SW 1271 (cell line): Measurements from ENCODE around the gene ASTN1.

Experiments used
- DNase-seq, 2 experiments: peaks; one replicate each; lab custom pipeline; 2025; lab: John Stamatoyannopoulos, UW

ASTN1 gene

GRCh38 chr1:177164380-177165068, at the start of gene ASTN1:
Gene ASTN1, minus strand, starts transcription at chr1:177164712. Its CDS starts 36 bp downstream, at chr1:177164676.
- no peak for DNase-seq

- no peak for DNase-seq
Measured at GRCh38 chr1:177211231-177211630, 46.7 kb upstream of the ASTN1 start.

GRCh38 chr1:177210071-177210470, 45.6 kb upstream of the ASTN1 start:
- no peak for DNase-seq

DNA sequence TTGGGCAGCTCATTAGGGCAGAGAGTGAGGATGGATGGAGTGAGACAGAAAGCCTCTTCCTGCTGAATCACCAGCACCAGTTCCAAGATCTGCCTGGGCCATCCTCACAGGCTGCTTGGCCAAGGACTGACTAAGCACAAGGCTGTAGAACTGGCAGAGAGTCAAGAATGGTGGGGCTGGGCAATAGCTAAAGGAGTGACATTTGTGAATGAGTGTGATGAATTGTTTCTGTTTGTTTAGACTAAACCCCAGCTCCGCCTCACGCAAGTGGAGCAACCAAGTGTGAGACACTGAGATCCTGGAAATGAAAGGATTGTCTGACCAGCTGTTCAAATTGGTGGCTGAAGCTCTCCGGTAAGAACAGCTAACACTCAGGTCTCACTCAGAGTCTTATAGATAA, 44.8 kb upstream of the ASTN1 start:
- DNase-seq = peak in 1 of 2 experiments; percentile 37

DNA sequence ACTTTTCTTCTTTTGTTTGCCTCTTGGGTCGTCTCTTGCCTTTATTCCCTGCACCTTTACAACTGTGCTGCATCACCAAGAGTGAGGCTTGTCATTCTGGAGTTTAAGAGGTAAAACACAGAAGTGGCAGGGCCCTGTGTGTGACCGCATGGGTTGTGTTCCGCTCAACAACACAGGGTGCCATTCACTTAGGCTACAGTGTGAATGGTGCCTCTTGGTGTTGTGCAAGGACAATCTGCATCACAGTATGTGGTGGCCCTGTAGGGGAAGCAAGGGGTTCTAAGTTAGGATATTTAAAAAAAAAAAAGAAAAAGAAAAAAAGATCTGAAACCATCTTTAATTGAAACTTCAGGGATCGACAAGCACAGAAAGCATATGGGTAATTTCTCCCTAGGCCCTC, 44.4 kb upstream of the ASTN1 start:
- no peak for DNase-seq

- DNase-seq = no peak
Measured at GRCh38 chr1:177206831-177207355, 42.4 kb upstream of the ASTN1 start.

DNA sequence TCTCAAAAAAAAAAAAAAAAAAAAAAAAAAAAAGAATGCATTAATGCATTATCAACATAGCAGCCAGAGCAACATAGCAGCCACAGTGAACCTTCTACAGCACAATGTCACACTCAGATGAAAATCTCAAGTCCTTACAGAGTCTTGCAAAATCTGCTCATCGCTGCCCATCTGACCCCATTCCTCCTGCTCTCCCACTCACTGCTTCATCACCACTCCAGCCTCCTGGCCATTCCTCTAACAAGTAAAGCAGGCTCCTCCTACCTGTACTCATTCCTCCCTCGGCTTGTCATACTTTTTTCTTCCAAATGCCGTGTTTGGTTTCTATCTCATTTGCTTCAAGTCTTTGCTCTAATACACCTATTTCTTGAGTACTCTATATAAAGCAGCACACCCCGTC, 35.8 kb upstream of the ASTN1 start:
- DNase-seq = no peak

DNA sequence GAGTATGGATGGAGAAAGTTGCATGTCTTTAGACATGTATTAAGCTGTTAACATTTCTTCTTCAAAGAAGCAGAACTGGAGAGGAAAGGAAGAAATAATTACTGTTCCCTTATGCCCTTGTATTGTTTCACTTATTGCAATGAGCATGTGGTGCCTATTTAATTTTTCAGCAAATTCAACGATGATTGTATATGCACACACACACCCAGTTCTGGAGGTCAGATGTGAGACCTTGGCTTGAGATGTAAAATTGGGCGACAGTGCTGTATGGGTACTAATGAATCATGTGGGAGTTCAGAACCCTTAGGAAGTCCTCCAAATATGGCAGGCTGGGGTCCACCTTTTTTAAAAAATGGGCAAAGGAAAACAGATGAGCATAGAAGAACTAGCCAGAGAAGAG, 33.7 kb upstream of the ASTN1 start:
- DNase-seq = no peak

DNA sequence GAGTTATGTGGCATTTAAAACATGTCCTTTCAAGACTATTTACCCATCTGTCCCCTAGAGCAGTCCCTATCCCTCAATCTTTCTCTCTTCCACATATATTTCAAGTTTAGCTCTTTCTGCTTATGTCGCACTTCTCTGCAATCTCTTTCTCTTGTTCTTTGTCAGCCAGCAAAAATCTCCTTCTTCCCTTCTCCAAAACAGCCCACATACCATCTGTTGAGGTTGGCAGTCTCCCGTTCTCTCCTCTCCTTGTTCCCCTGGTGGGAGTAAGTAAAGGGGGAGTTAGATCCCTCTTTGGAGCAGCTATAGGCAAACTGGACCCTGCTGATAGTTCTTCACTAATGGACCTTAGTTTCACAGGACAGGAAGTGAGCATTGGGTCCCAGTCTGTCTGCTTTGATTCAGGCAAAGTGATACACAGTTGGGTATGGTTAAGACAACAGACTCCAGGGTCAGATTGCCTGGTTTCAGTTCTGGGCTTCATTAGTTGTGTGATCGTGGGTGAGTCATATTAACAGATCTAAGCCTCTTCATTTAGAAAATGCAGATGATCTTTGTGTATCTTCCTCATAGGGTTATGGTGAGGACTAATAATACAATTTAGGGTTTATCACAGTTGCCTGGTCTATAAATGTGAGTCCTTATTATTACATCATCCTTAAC, 25.9 kb upstream of the ASTN1 start:
- DNase-seq = no peak

DNA sequence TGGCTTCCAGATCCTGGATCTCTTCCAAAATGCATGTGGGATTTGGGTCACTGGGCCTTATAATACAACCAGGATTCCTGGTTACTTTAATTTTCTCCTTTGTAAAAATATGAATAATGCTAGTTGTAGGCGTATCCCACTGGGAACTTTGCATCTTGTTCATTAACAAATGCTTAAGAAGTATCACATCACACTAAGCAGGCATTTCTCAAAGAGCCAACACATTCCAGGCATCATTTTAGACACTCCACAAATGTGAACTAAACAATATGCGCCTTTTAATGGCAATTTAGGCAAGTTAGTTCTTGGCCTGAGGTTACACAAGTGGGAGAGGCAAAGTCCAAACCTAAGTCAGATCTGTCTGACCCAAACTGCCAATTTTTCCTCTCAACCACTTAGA, 22.1 kb upstream of the ASTN1 start:
- no peak for DNase-seq

DNA sequence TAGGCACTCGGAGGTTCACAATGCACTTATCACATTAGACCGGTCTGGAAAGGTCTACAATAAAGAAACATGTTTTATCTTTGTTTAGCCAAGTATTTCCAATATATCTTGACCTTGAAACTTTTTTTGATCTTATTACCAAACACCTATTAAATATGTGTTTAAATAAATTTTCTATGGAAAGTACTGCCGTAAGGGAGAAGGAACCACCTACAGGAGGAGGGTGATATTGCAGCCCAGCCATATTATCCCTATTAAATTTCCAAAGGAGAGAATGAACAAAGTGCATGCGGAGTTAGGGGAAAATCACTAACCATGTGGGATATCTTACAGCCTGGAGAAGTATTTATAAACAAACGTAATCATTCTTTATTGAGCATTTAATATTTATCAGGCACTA, 20.7 kb upstream of the ASTN1 start:
- no peak for DNase-seq

DNA sequence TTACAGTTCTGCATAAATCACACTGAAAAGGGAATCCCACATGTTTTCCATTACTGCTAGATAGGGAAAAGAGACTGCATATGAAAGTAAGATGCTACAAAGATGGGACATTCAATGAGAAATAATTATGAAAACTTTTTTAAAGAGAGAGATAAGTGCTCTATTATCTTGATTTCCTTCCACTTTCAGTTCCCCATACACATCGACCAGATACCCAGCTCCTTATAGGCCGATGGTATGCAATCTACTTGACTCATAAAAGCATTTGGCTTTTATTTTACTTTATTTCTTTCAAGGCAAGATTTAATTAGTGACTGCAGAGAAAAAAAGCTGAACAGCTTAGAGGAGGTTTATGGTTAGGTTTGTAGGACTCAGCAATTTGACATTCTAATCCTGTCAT, 19.3 kb upstream of the ASTN1 start:
- DNase-seq = no peak

GRCh38 chr1:177181631-177182291, 17.2 kb upstream of the ASTN1 start:
- DNase-seq = no peak

- no peak for DNase-seq
Measured at GRCh38 chr1:177181280-177181630, 16.7 kb upstream of the ASTN1 start.

DNA sequence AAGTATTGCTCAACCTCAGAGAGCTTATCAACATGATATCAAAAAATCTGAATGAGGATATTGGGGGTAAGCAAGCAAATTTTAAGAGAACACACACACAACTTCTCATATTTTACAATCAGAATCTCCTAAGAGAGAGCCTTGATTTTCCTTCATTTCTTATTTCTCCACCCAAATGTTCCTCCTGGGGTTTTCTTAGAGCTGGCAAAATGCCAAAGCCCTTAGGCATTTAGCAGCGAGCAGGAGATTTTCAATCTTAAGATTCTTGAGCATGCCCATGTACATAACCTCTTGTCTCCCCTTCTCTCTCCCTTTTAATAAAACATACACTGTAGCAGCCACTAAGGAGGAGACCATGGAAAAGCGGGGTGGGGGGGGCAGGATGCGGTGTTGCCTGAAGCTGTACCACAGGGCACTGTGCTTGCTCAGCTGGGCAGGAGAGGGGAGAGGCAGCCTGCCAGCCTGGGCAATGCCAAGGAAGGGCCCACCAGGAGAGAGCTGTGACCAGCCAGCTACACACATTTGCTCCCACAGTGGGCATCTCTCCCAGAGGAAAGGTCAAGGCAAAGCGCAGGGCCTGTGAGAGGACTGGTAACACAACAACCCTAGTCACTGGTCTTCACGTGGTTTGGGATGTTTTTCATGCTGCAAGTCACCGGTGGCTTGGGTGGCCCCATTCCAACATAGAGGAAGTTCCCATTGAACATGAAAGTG, 10.6 kb upstream of the ASTN1 start:
- no peak for DNase-seq

DNA sequence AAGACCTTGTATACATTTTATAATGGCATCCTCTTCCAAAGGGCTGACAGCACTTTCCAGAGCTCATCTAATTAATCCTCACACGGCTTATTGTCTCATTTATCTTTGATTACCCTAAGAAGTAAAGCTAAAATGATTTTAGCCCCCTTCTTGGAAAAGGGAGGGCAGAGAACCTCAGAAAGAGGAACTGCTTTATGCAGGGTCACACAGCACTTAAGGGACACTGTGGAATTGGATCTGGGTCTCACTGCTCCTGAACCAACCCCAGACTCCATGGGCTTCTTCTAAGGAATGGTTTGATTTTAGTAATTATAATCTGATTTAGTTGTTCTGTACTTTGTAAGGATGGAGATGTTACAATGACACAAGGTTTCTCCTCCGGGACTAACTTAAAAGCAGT, 9.5 kb upstream of the ASTN1 start:
- no peak for DNase-seq

DNA sequence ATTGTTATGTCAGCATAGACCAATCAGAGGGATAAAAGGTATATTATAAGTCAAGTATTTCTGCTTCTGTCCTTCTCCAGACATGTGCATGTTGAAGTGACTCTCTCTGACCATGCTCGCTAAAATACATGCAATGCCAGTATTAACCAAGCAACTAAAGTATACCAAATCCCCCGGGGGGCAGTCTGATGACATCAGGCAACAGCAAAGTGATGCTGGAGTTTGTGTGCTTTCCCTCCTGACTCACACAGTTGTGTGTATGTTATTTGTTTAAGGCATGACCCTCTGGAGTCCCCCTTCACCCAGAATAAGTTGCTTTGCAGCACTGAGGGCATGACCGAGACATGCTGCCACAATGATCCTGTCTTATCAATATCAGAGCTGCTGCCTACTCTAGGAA, 8.4 kb upstream of the ASTN1 start:
- DNase-seq = no peak

- DNase-seq = no peak
Measured at GRCh38 chr1:177172272-177172671, 7.8 kb upstream of the ASTN1 start.

GRCh38 chr1:177171536-177172123, 7.1 kb upstream of the ASTN1 start:
- no peak for DNase-seq

DNA sequence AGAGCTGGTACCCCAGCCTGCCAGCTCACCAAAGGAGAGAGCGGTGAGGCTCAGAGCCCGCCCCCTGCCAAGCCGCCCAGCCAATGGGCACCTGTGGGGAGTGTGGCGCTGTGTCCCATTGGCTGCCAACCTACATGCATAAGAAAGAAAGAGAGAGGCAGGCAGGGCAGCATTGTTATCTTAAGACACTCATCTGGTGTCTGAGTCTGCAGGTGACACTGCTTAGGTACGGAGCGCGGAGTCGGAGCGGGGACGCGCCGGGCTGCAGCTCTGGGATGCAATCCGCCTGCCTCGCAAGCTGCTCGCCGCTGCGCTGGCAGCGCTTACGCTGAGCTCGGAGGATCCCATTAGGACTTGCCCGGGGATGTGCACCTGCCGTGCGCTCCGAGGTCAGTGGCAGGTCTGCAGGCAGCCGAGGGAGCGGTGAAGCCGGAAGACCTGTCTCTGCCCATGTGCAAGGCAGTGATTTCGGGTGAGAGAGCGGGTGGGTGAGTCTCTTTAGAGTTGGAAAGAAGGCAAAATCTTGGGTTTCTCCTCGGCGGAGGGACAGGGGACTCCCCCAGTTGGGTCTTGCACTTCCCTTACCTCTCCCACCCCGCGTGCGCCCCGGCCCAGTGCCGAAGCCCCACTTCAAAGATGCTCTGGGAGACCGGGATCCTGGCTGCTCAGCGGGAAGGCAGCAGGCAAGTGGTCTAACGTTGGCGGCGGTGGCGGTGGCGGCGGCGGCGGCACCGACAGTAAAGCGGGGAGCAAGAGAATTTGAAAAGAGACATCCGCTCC, 6.4 kb upstream of the ASTN1 start, which contains the start of gene BRINP2:
Gene BRINP2 (plus strand): TSS at position 203 of the 780 bp plus-strand sequence. CDS start 58,919 bp downstream, outside the sequence.
- DNase-seq = no peak

GRCh38 chr1:177165069-177165439, 542 bp upstream of the ASTN1 start:
- DNase-seq = no peak
